ENCODE data around the gene ATP6V1C2.

DNA sequence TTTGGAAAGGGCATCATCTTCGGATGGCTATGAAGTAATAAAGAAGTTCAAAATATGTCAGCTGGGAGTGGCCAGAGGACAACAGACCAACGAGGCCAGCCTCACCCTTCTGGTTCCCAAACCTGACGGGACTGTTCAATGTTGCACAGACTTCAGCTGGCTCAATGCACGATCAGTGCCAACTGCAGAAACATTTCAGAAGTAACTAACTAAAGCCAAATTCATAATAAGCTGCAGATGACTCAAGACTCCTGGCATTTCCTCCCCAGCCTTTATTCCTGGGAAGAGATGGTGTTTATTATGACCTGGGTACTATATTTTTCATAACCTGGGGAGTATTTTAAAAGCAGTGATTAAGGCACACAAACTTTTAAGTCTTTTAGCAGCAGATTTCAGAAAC lies 3.8 kb upstream of the ATP6V1C2 start:
- TF ChIP-seq, protein P1, sequence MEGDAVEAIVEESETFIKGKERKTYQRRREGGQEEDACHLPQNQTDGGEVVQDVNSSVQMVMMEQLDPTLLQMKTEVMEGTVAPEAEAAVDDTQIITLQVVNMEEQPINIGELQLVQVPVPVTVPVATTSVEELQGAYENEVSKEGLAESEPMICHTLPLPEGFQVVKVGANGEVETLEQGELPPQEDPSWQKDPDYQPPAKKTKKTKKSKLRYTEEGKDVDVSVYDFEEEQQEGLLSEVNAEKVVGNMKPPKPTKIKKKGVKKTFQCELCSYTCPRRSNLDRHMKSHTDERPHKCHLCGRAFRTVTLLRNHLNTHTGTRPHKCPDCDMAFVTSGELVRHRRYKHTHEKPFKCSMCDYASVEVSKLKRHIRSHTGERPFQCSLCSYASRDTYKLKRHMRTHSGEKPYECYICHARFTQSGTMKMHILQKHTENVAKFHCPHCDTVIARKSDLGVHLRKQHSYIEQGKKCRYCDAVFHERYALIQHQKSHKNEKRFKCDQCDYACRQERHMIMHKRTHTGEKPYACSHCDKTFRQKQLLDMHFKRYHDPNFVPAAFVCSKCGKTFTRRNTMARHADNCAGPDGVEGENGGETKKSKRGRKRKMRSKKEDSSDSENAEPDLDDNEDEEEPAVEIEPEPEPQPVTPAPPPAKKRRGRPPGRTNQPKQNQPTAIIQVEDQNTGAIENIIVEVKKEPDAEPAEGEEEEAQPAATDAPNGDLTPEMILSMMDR (IDR thresholded peaks at IDR 0.05) = no peak
- no peak for TF ChIP-seq POLR2A (IDR thresholded peaks at IDR 0.05)
